Neural cell (in vitro differentiated cells): ENCODE measurements around the gene NLRC5. TPM values are rescaled to one million over a fixed set of nuclear protein-coding genes. Genes with fewer than 3 reads are reported as not detected.
"Not testable (repeated sequence)": the region's sequence is repeated elsewhere in the genome, so short reads cannot be mapped to it uniquely, and the experiment has no call there.

ENCODE experiments used
- H2AFZ ChIP-seq: fragments of 200-600, 300-800 bp; sonication (generic), shearing (Covaris generic); 2 replicates; pipeline ENCODE4 v1.6.0; 2014; ENCODE audit warnings: low read depth, mild to moderate bottlenecking, antibody characterized with exemption, low read length, moderate library complexity
- H3F3A ChIP-seq: fragments of 200-600 bp; shearing (Covaris generic); 2 replicates; pipeline ENCODE4 v1.6.1; 2016; ENCODE audit warnings: mild to moderate bottlenecking, moderate library complexity, mixed read lengths, antibody characterized with exemption, low read length; ENCODE audit not compliant: insufficient read depth, poor library complexity, severe bottlenecking
- H3K27ac ChIP-seq: fragments of 200-600, 300-800 bp; sonication (generic), shearing (Covaris generic); 2 replicates; pipeline ENCODE4 v1.5.1; 2014; ENCODE audit warnings: mild to moderate bottlenecking, low read length, moderate library complexity
- H3K27me3 ChIP-seq: fragments of 300-800, 200-600 bp; sonication (generic), shearing (Covaris generic); 2 replicates; pipeline ENCODE4 v1.6.0; 2014; ENCODE audit warnings: mild to moderate bottlenecking, low read depth, low read length, moderate library complexity; ENCODE audit not compliant: insufficient read depth
- H3K36me3 ChIP-seq: fragments of 300-800, 200-600 bp; sonication (generic), shearing (Covaris generic); 2 replicates; pipeline ENCODE4 v1.5.1; 2014; ENCODE audit warnings: mild to moderate bottlenecking, antibody characterized with exemption, low read length, moderate library complexity; ENCODE audit not compliant: insufficient read depth
- H3K4me2 ChIP-seq: fragments of 300-800, 200-600 bp; sonication (generic), shearing (Covaris generic); 2 replicates; pipeline ENCODE4 v1.6.0; 2014; ENCODE audit warnings: mild to moderate bottlenecking, low read length
- H3K4me3 ChIP-seq: fragments of 300-800, 200-600 bp; sonication (generic), shearing (Covaris generic); 2 replicates; pipeline ENCODE4 v1.5.1; 2014; ENCODE audit warnings: mild to moderate bottlenecking, low read length, moderate library complexity
- H3K79me2 ChIP-seq: fragments of 200-600 bp; shearing (Covaris generic); replicated peaks from 2 replicates; pipeline ENCODE4 v1.6.0; 2014; ENCODE audit warnings: mild to moderate bottlenecking, low read length, moderate library complexity; ENCODE audit not compliant: insufficient read depth
- H3K9ac ChIP-seq: fragments of 300-800, 200-600 bp; sonication (generic), shearing (Covaris generic); 2 replicates; pipeline ENCODE4 v1.6.1; 2016; ENCODE audit warnings: mild to moderate bottlenecking, low read length, mixed read lengths
- H3K9me2 ChIP-seq: fragments of 200-600 bp; shearing (Covaris generic); 2 replicates; pipeline ENCODE4 v1.6.1; 2016; ENCODE audit warnings: mild to moderate bottlenecking, low read length, mixed read lengths; ENCODE audit not compliant: insufficient read depth
- H3K9me3 ChIP-seq: fragments of 200-600, 300-800 bp; sonication (generic), shearing (Covaris generic); 2 replicates; pipeline ENCODE4 v1.6.1; 2016; ENCODE audit warnings: mild to moderate bottlenecking, mixed run types, low read length, moderate library complexity, mixed read lengths
- H4K20me1 ChIP-seq: fragments of 200-600 bp; shearing (Covaris generic); 2 replicates; pipeline ENCODE4 v1.6.1; 2016; ENCODE audit warnings: mild to moderate bottlenecking, mixed run types; ENCODE audit not compliant: insufficient read depth
- EP300 ChIP-seq: fragments of 450-650 bp; conservative IDR thresholded peaks from 2 replicates; pipeline ENCODE4 v1.6.1; 2014; ENCODE audit warnings: antibody characterized with exemption, mild to moderate bottlenecking, moderate library complexity; ENCODE audit not compliant: poor library complexity, severe bottlenecking
- EZH2 ChIP-seq: fragments of 200-600, 300-800 bp; shearing (Covaris generic), sonication (generic); IDR thresholded peaks from 2 replicates; pipeline ENCODE4 v1.6.1; 2014; ENCODE audit warnings: antibody characterized with exemption, low read length, borderline replicate concordance, mild to moderate bottlenecking; ENCODE audit not compliant: insufficient read depth, poor library complexity, severe bottlenecking
- MXI1 ChIP-seq: fragments of 450-650 bp; conservative IDR thresholded peaks from 2 replicates; pipeline ENCODE4 v1.6.1; 2014; ENCODE audit warnings: antibody characterized with exemption, mild to moderate bottlenecking; ENCODE audit not compliant: poor library complexity, severe bottlenecking
- POLR2AphosphoS5 ChIP-seq: IDR thresholded peaks from 2 replicates; pipeline ENCODE4 v1.6.1; 2012
- RAD21 ChIP-seq: fragments of 450-650 bp; conservative IDR thresholded peaks from 2 replicates; pipeline ENCODE4 v1.6.1; 2014; ENCODE audit warnings: antibody characterized with exemption, mild to moderate bottlenecking, moderate library complexity
- SMC3 ChIP-seq: fragments of 450-650 bp; conservative IDR thresholded peaks from 2 replicates; pipeline ENCODE4 v1.6.1; 2014; ENCODE audit warnings: antibody characterized with exemption, mild to moderate bottlenecking, moderate library complexity; ENCODE audit not compliant: poor library complexity
- TAF1 ChIP-seq: IDR thresholded peaks from 2 replicates; pipeline ENCODE4 v1.6.1; 2012; ENCODE audit warnings: low read depth
- polyA plus RNA-seq: library from polyadenylated mRNA; depleted of rRNA; stranded (reverse); fragments of >200 nt; gene quantifications from 2 replicates; pipeline ENCODE4 v1.2.3, GENCODE V29; 2014
- TF ChIP-seq, protein P1 (sequence below): IDR thresholded peaks from 2 replicates; pipeline ENCODE4 v1.6.1; 2012; ENCODE audit warnings: borderline replicate concordance
- TF ChIP-seq, protein P2 (sequence below): fragments of 450-650 bp; IDR thresholded peaks from 2 replicates; pipeline ENCODE4 v1.5.1; 2014; ENCODE audit warnings: antibody characterized with exemption, mild to moderate bottlenecking, moderate library complexity; ENCODE audit not compliant: poor library complexity, severe bottlenecking

Gene NLRC5
- polyA plus RNA-seq, 1 donor from 2014 or later, result not detected

DNA sequence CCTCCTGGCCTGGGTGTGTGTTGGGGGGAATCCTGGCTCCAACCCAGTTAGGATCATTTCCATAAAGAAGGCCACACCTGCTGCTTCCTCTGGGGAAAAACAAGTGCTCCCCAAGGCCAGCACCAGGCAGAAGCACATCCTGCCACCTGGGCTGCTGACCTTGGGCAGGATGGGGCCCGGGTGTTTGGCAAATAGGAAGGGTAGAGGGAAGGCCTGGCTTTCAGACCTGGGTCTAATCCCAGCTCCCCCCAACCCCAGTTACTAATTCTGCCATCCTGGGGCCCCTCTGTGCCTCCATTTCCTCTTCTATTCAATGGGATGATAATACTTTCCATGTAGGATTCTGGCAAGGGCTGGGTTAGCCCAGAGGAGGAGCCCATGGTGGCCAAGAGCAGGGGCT is 3.0 kb upstream of the NLRC5 start:
- TF ChIP-seq SMC3, result no peak
- TF ChIP-seq, protein P1, sequence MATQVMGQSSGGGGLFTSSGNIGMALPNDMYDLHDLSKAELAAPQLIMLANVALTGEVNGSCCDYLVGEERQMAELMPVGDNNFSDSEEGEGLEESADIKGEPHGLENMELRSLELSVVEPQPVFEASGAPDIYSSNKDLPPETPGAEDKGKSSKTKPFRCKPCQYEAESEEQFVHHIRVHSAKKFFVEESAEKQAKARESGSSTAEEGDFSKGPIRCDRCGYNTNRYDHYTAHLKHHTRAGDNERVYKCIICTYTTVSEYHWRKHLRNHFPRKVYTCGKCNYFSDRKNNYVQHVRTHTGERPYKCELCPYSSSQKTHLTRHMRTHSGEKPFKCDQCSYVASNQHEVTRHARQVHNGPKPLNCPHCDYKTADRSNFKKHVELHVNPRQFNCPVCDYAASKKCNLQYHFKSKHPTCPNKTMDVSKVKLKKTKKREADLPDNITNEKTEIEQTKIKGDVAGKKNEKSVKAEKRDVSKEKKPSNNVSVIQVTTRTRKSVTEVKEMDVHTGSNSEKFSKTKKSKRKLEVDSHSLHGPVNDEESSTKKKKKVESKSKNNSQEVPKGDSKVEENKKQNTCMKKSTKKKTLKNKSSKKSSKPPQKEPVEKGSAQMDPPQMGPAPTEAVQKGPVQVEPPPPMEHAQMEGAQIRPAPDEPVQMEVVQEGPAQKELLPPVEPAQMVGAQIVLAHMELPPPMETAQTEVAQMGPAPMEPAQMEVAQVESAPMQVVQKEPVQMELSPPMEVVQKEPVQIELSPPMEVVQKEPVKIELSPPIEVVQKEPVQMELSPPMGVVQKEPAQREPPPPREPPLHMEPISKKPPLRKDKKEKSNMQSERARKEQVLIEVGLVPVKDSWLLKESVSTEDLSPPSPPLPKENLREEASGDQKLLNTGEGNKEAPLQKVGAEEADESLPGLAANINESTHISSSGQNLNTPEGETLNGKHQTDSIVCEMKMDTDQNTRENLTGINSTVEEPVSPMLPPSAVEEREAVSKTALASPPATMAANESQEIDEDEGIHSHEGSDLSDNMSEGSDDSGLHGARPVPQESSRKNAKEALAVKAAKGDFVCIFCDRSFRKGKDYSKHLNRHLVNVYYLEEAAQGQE, result no peak
- TF ChIP-seq EP300, result no peak
- no peak for TF ChIP-seq TAF1
- no peak for TF ChIP-seq RAD21
- TF ChIP-seq MXI1, result no peak
- TF ChIP-seq, protein P2, sequence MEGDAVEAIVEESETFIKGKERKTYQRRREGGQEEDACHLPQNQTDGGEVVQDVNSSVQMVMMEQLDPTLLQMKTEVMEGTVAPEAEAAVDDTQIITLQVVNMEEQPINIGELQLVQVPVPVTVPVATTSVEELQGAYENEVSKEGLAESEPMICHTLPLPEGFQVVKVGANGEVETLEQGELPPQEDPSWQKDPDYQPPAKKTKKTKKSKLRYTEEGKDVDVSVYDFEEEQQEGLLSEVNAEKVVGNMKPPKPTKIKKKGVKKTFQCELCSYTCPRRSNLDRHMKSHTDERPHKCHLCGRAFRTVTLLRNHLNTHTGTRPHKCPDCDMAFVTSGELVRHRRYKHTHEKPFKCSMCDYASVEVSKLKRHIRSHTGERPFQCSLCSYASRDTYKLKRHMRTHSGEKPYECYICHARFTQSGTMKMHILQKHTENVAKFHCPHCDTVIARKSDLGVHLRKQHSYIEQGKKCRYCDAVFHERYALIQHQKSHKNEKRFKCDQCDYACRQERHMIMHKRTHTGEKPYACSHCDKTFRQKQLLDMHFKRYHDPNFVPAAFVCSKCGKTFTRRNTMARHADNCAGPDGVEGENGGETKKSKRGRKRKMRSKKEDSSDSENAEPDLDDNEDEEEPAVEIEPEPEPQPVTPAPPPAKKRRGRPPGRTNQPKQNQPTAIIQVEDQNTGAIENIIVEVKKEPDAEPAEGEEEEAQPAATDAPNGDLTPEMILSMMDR, result no peak
- TF ChIP-seq EZH2, result no peak
- TF ChIP-seq POLR2AphosphoS5, result no peak
- H3K27me3 ChIP-seq, result peaks cover 34% of the 10 kb centered on the region
- H3K36me3 ChIP-seq, result no peaks in the 10 kb centered on the region
- no peak overlapping the region for H3K4me2 ChIP-seq
- H3K4me3 ChIP-seq, result no peak overlapping the region
- H2AFZ ChIP-seq, result no peak overlapping the region
- H3K27ac ChIP-seq, result no peak overlapping the region
- no peaks in the 10 kb centered on the region for H3F3A ChIP-seq
- no peaks in the 10 kb centered on the region for H3K9me2 ChIP-seq
- H3K79me2 ChIP-seq, result no peaks in the 10 kb centered on the region
- H3K9ac ChIP-seq, result no peak overlapping the region
- no peaks in the 10 kb centered on the region for H3K9me3 ChIP-seq
- no peaks in the 10 kb centered on the region for H4K20me1 ChIP-seq

DNA sequence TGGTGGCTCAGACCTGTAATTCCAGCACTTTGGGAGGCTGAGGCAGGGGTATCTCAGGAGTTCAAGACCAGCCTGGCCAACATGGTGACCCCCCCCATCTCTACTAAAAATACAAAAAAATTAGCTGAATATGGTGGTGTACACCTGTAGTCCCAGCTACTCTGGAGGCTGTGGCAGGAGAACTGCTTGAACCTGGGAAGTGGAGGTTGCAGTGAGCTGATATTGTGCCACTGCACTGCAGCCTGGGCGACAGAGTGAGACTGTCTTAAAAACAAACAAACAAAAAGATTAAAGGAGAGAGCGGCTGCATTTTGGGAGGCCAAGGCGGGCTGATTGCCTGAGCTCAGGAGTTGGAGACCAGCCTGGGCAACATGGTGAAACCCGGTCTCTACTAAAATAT is 2.4 kb upstream of the NLRC5 start:
- H3K36me3 ChIP-seq, H3K79me2 ChIP-seq, H3K9me3 ChIP-seq, H2AFZ ChIP-seq, H3K9ac ChIP-seq, H3K4me2 ChIP-seq, H3F3A ChIP-seq, H3K9me2 ChIP-seq, H3K4me3 ChIP-seq, H3K27ac ChIP-seq, H4K20me1 ChIP-seq: not testable (repeated sequence)
- peaks cover 34% of the 10 kb centered on the region for H3K27me3 ChIP-seq

DNA sequence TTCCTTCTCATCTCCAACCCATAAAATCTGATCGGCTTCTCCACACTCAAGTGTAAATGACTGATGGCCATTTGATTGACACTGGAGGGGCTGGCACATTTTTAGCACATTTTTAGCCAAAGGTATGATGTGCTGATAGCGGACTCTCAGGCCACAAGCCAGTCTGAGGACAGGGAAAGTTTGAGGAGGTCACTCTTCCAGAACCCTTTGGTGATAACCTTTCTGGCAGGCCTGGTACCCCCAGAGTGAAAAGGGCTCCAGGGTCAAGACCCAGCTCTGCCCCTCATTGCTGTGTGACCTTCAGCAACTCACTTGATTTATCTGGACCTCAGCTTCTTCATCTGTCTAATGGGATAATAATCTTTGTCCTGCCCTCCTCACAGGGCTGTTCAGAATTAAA is 1.7 kb upstream of the NLRC5 start:
- Histone ChIP-seq H3K79me2 (no peaks in the 10 kb centered on the region), H3K27ac (no peak overlapping the region), H3K27me3 (peaks cover 34% of the 10 kb centered on the region), H3K9me2 (no peaks in the 10 kb centered on the region), H3K36me3 (no peaks in the 10 kb centered on the region), H3K4me2 (no peak overlapping the region), H3F3A (no peaks in the 10 kb centered on the region), H4K20me1 (no peaks in the 10 kb centered on the region), H2AFZ (no peak overlapping the region), H3K9ac (no peak overlapping the region), H3K9me3 (no peaks in the 10 kb centered on the region), H3K4me3 (no peak overlapping the region)
- no peak for TF ChIP-seq RAD21
- TF ChIP-seq POLR2AphosphoS5, result no peak
- TF ChIP-seq, protein P2, result no peak
- TF ChIP-seq EZH2, result no peak
- TF ChIP-seq SMC3, result no peak
- TF ChIP-seq EP300, result no peak
- no peak for TF ChIP-seq TAF1
- no peak for TF ChIP-seq MXI1
- TF ChIP-seq, protein P1, result no peak
